ENCODE results near the gene FAAP24.
A peak's percentile ranks its signal among the peaks of the same experiment; 100 is the strongest.
"Not testable (repeated sequence)": the region's sequence is repeated elsewhere in the genome, so short reads cannot be mapped to it uniquely, and the experiment has no call there.

Gene FAAP24

DNA sequence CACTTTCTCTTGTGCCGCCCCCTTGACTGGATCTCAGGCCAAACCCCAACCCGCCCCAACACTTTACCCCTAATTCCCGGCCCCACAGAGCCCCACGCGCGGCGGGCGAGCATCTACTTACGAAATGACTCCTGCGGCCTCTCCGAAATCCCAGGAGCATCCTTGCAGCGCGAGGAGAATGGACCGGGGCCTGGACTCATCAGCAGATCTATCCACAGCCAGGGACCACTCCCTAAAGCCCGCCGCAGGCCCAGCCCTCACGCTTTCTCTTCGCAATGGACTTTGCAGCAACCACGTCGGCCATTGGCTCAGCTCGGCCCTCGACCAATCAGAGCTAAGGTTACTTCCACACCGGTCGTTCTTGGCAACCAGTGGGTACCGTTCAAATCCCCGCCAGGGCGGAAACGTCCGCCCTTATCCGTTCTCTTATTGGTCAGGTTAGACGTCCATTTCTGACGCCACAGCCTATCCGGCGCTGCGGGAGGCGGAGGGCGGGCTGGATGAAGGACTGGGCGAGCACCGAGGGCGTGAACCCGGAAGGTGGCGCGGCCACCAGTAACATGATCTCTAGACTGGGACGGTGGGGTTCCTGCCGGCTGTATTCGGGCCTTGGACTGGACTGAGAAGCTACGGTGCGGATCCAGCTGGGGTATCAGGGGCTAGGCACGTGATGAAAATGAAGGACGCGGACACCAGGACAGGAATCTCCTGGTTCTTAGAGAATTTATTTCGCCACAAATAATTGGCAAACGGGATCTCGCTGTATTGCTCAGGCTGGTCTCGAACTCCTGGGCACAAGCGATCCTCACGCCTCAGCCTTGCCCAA, at the start of gene FAAP24, which contains the start of gene CEP89:
Gene FAAP24 (plus strand): TSS at position 528 of the 826 bp plus-strand sequence. CDS start 955 bp downstream, outside the sequence.
Gene CEP89 (minus strand): TSS at position 244 of the 826 bp plus-strand sequence. CDS start 84 bp downstream, at position 160.
- peak; percentile 99 for DNase-seq

DNA sequence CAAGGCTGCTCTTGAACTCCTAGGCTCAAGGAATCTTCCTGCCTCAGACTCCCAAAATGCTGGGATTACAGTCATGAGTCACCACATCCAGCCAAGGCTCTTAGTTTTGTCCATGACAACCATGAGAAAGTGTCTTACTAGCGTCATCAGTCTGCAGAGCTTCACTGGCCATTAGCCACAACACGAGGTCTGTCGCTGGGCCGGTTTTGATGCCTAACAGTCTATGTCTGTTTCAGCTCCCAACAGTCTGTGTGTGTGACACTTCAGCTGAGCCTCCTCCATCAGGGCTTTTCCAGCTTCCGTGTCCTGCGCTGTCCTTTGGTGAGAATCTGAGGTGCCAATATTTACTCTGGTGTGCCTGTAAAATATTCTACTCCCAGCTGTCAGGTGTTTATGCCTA, 47.8 kb upstream of the FAAP24 start:
- peak; percentile 35 for DNase-seq

GRCh38 chr19:32928806-32929205, 43.2 kb upstream of the FAAP24 start:
- DNase-seq = peak; percentile 62

- no peak for DNase-seq
Measured at GRCh38 chr19:32930567-32930966, 41.5 kb upstream of the FAAP24 start.

- no peak for DNase-seq
Measured at GRCh38 chr19:32933571-32933970, 38.5 kb upstream of the FAAP24 start.

- DNase-seq = no peak
Measured at GRCh38 chr19:32935629-32936028, 36.4 kb upstream of the FAAP24 start.

GRCh38 chr19:32936065-32936464, 36.0 kb upstream of the FAAP24 start:
- no peak for DNase-seq

- DNase-seq = not testable (repeated sequence)
Measured at GRCh38 chr19:32941273-32941672, 30.8 kb upstream of the FAAP24 start.

GRCh38 chr19:32945260-32945659, 26.8 kb upstream of the FAAP24 start:
- no peak for DNase-seq

DNA sequence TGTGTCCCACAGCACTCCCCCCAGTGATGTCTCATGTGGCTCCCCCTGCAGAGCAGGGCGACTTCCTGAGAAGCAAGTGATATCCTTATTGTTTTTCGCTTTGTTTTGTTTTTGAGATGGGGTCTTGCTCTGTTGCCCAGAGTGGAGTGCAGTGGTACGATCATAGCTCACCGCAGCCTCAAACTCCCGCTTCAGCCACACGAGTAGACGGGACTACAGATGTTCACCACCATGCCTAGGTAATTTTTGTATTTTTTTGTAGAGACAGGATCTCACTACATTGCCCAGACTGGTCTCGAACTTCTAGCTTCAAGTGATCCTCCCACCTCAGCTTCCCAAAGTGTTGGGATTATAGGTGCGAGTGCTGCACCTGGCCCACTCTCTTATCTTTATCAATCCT, 5.3 kb upstream of the FAAP24 start:
- no peak for DNase-seq

DNA sequence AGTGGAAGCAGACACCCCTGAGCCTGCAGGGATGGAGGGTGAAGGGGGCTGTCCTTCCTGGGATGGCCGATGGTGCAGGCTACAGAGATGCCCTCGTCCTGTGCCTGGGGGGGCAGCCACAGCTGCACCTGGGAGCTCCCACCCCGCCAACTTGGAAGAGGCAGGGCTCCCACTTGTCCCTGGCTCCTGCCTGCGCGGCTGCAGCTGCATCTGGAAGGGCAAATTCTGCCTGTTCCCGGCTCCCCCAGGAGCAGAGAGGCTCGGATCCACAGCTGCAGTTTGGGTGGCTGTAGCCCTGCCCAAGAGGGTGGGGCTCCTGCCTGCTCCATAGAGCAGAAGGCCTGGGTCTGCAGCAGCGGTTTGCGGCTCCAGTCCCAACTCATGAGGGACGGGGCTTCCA, 2.5 kb upstream of the FAAP24 start:
- DNase-seq = no peak

GRCh38 chr19:32971012-32971595, 938 bp upstream of the FAAP24 start:
- no peak for DNase-seq

DNA sequence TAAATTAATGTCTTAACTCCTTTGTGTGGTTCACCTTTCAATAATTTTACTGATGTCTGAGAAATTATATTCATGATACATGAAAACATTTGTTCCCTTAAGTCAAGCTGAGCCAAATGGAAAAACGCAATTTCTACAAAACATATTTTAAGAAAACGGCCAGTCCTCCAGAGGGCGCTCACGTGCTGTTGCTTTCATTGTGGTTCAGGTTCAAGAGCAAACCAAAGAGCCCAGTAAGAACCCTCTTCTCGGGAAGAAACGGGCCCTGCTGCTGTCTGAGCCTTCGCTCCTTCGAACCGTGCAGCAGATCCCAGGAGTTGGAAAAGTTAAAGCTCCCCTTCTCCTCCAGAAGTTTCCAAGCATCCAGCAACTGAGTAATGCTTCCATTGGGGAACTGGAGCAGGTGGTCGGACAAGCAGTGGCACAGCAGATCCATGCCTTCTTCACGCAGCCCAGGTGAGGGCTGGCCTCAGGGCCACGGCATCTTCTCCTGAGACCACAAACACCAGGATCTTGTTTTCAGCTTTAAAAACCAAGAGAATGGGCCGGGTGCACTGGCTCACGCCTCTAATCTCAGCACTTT, 4.3 kb downstream of the FAAP24 start:
- DNase-seq = peak; percentile 26

- DNase-seq = peak; percentile 63
Measured at GRCh38 chr19:32977280-32977679, 5.2 kb downstream of the FAAP24 start.

DNA sequence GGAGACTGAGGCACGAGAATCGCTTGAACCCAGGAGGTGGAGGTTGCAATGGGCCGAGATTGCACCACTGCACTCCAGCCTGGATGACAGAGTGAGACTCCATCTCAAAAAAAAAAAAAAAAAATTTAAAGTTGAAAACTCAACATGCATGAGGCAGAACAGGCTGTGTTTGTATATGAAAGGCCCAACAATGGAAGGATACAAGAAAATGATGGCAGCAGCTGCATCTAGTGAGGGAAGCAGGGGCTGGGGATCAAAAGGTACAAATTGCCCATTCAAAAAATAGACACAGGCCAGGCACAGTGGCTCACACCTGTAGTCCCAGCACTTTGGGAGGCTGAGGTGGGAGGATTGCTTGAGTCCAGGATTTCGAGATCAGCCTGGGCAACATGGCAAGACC, 5.8 kb downstream of the FAAP24 start:
- DNase-seq = not testable (repeated sequence)

DNA sequence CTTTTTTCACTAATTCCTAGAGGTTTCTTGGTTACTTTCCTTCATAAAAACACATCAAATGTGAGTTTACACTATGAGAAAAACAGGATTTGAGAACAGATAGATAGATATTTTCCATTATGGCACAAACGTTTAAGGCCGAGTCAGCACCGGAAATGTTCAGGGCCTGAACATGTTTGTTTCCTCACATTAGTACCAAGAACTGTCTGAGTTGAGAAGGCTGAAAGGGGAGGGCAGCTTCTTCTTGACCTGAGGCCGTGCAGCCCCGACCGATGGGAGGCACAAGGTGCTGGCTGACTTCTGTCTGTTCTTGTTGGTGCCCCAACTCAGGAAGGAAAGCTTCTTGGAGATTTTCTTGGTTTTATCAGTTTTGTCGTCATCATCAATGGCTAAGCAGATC, 7.8 kb downstream of the FAAP24 start:
- DNase-seq = not testable (repeated sequence)

DNA sequence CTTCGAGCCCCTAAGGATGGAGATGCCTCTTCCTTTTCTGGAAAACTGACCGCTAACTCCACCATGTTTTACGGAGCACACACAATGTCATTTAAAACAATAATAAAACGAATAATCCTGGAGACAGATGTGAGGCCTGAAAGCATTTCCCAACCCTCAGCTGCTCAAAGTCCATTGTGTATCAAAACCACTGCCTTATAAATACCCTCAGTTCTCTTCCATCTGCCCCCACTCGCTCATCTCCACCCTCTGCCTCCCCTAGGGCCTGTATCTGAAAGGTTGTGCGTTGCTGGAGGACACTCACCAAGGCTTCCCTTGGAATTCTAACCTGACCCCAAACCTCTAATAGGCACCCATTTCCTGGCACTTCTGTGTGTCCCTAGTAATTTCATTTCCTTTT, 10.4 kb downstream of the FAAP24 start:
- DNase-seq = not testable (repeated sequence)

- DNase-seq = not testable (repeated sequence)
Measured at GRCh38 chr19:32988254-32988653, 16.2 kb downstream of the FAAP24 start.

GRCh38 chr19:32988724-32989123, 16.7 kb downstream of the FAAP24 start:
- DNase-seq = no peak

- not testable (repeated sequence) for DNase-seq
Measured at GRCh38 chr19:32995966-32996365, 23.9 kb downstream of the FAAP24 start.

DNA sequence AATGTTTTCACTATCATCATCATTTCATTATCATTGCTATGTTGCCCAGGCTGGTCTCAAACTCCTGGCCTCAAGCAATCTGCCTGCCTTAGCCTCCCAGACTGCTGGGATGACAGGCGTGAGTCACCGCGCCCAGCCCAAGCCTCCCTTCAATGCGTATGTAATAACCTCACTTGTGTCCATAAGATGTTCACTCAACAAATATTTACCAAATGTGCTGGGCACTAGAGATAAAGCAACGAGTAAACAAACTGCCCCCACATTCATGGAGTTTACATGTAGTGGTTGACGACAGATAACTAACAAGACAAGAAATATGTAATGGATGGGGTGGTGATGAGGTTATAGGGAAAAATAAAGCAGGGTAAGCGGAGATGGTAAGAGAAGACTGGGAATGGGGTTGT, 25.0 kb downstream of the FAAP24 start:
- not testable (repeated sequence) for DNase-seq

DNA sequence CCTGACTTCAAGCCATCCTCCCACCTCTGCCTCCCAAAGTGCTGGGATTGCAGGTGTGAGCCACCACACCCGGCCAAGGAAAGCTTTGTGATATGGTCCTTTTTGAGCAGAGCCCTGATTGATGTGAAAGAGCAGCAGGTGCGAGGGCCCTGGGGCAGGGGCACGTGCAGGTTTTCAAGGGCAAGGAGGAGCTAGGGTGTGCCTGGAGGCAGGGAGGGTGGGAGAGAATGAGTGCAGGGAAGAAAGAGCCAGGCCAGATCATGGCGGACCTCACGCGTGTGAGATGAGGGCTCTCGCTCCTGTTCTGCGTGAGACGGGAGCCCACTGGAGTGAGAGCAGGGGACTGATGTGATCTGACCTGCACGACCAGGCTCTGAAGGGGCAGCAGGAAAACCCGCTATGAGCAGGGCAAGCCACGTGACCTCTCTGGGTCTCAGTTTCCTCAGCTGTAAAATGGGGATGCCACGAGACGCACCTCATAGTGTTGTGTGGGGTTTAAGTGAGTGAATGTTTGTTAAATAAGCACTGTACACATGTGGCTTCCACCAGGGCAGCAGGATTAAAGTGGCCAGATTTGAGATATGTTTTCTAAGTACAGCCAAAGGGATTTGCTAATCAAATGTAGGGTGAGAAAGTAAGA, 25.8 kb downstream of the FAAP24 start:
- DNase-seq = no peak

- DNase-seq = no peak
Measured at GRCh38 chr19:32998722-32999121, 26.7 kb downstream of the FAAP24 start.

All from DMS153 (cell line).